Esophagus squamous epithelium (tissue), 4 donors: ENCODE data around the gene DUSP8.

Source experiments
- POLR2A ChIP-seq, 4 donors: fragments of 450-650 bp; IDR thresholded peaks; one replicate each; pipeline ENCODE4 v1.6.1; 2017; ENCODE audit warnings: antibody characterized with exemption in 4 of 4, mild to moderate bottlenecking in 4 of 4, moderate library complexity in 3 of 4
- TF ChIP-seq, protein P1 (sequence below), 6 experiments: fragments of 450-650 bp in 4 of 6; fragments of 200-600 bp in 2 of 6; sonication (generic) in 2 of 6; IDR thresholded peaks; one replicate each; pipeline ENCODE4 v1.5.1; 2016 to 2019; ENCODE audit warnings: antibody characterized with exemption in 6 of 6, mild to moderate bottlenecking in 4 of 6, moderate library complexity in 4 of 6

DNA sequence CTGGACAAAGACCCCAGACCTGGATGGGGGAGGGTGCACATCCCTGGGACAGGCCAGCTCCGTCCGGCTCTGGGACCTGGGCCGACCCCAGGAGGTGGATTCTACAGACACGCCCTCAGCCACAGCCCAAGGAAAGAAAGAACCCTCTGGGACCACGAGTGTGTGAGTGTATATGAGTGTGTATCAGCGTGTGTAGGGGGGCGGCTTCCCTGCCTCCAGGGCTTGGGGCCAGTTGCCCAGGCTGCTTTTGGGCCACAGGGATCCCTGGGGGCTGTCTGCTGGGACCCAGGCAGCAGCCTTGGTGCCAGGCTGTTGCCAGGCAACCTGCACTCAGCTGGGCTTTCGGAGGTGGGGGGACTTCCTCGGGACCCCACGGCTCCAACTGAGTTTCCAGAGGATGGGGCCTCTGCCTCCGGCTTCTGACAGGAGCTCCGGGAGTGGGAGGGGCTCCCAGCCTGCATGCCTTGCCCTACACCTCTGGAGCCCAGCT is 8.9 kb downstream of the DUSP8 start:
- TF ChIP-seq, protein P1, sequence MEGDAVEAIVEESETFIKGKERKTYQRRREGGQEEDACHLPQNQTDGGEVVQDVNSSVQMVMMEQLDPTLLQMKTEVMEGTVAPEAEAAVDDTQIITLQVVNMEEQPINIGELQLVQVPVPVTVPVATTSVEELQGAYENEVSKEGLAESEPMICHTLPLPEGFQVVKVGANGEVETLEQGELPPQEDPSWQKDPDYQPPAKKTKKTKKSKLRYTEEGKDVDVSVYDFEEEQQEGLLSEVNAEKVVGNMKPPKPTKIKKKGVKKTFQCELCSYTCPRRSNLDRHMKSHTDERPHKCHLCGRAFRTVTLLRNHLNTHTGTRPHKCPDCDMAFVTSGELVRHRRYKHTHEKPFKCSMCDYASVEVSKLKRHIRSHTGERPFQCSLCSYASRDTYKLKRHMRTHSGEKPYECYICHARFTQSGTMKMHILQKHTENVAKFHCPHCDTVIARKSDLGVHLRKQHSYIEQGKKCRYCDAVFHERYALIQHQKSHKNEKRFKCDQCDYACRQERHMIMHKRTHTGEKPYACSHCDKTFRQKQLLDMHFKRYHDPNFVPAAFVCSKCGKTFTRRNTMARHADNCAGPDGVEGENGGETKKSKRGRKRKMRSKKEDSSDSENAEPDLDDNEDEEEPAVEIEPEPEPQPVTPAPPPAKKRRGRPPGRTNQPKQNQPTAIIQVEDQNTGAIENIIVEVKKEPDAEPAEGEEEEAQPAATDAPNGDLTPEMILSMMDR (IDR thresholded peaks at IDR 0.05) = no peak
- TF ChIP-seq POLR2A (IDR thresholded peaks at IDR 0.05) = no peak
